Neuronal stem cell (in vitro differentiated cells): ENCODE data around the gene KCND1. TPM values are rescaled to one million over a fixed set of nuclear protein-coding genes. Genes with fewer than 3 reads are reported as not detected.

Source experiments
- DNase-seq: peaks from one replicate; pipeline ENCODE4 v3.0.0-alpha.2; 2013; ENCODE audit warnings: low spot score
- H2AFZ ChIP-seq: one replicate; pipeline ENCODE4 v1.6.1; 2013; ENCODE audit warnings: mild to moderate bottlenecking, low read length, inconsistent platforms
- H2AK5ac ChIP-seq: 2 replicates; pipeline ENCODE4 v1.6.1; 2013; ENCODE audit warnings: low read depth, mild to moderate bottlenecking, inconsistent platforms, low read length, moderate library complexity, mixed read lengths
- H2BK120ac ChIP-seq: 2 replicates; pipeline ENCODE4 v1.6.1; 2013; ENCODE audit warnings: low read depth, mild to moderate bottlenecking, inconsistent platforms, low read length, moderate library complexity, mixed read lengths
- H2BK12ac ChIP-seq: one replicate; pipeline ENCODE4 v1.6.1; 2013; ENCODE audit warnings: low read length, inconsistent platforms
- H2BK15ac ChIP-seq: 2 replicates; pipeline ENCODE4 v1.6.1; 2013; ENCODE audit warnings: mild to moderate bottlenecking, low read length, inconsistent platforms, mixed read lengths
- H2BK5ac ChIP-seq: one replicate; pipeline ENCODE4 v1.6.1; 2013; ENCODE audit warnings: inconsistent platforms, mild to moderate bottlenecking, low read length, moderate library complexity
- H3K14ac ChIP-seq: one replicate; pipeline ENCODE4 v1.6.1; 2013; ENCODE audit warnings: low read length, inconsistent platforms
- H3K18ac ChIP-seq: 2 replicates; pipeline ENCODE4 v1.6.1; 2013; ENCODE audit warnings: low read length, inconsistent platforms
- H3K23ac ChIP-seq: 2 replicates; pipeline ENCODE4 v1.6.1; 2013; ENCODE audit warnings: low read depth, mild to moderate bottlenecking, mixed read lengths, low read length, inconsistent platforms; ENCODE audit not compliant: poor library complexity
- H3K27ac ChIP-seq: replicated peaks from 3 replicates; pipeline ENCODE4 v1.5.1; 2013; ENCODE audit warnings: low read length, inconsistent platforms
- H3K27me3 ChIP-seq, 3 experiments: 2 replicates each; pipeline ENCODE4 v1.6.1; 2013; ENCODE audit warnings: low read length in 3 of 3, mild to moderate bottlenecking in 2 of 3, inconsistent platforms in 1 of 3, low read depth in 1 of 3, mixed read lengths in 1 of 3, moderate library complexity in 1 of 3; ENCODE audit not compliant: control insufficient read depth in 3 of 3, insufficient read depth in 3 of 3
- H3K36me3 ChIP-seq, 2 donors: replicated peaks in 1 of 2; 2 replicates each; pipeline ENCODE4 v1.6.1; 2013; ENCODE audit warnings: low read length in 2 of 2; ENCODE audit not compliant: control insufficient read depth in 2 of 2, insufficient read depth in 2 of 2
- H3K4ac ChIP-seq: 2 replicates; pipeline ENCODE4 v1.6.1; 2013; ENCODE audit warnings: inconsistent platforms, mild to moderate bottlenecking, low read length, moderate library complexity
- H3K4me1 ChIP-seq, 2 donors: 1 replicate in 1 of 2; 2 replicates in 1 of 2; pipeline ENCODE4 v1.6.1; 2013; ENCODE audit warnings: low read length in 2 of 2, low read depth in 1 of 2; ENCODE audit not compliant: control insufficient read depth in 2 of 2, insufficient read depth in 1 of 2
- H3K4me2 ChIP-seq: one replicate; pipeline ENCODE4 v1.6.1; 2013; ENCODE audit warnings: mild to moderate bottlenecking, low read length, inconsistent platforms; ENCODE audit not compliant: insufficient read depth, poor library complexity, severe bottlenecking
- H3K4me3 ChIP-seq, 2 donors: 2 replicates each; pipeline ENCODE4 v1.5.1; 2013; ENCODE audit warnings: low read length in 2 of 2, mild to moderate bottlenecking in 2 of 2, inconsistent platforms in 1 of 2, moderate library complexity in 1 of 2
- H3K79me1 ChIP-seq: one replicate; pipeline ENCODE4 v1.6.1; 2013; ENCODE audit warnings: low read depth, mild to moderate bottlenecking, inconsistent platforms, low read length, moderate library complexity
- H3K9ac ChIP-seq: one replicate; pipeline ENCODE4 v1.6.1; 2013; ENCODE audit warnings: mild to moderate bottlenecking, low read depth, low read length, inconsistent platforms; ENCODE audit not compliant: poor library complexity
- H3K9me3 ChIP-seq, 2 donors: replicated peaks in 1 of 2; 2 replicates each; pipeline versions ENCODE3 to v1.6.1; 2013; ENCODE audit warnings: low read length in 2 of 2, mild to moderate bottlenecking in 2 of 2, inconsistent platforms in 1 of 2, low read depth in 1 of 2, mixed read lengths in 1 of 2, moderate library complexity in 1 of 2; ENCODE audit not compliant: control insufficient read depth in 2 of 2, insufficient read depth in 1 of 2
- H4K8ac ChIP-seq: one replicate; pipeline ENCODE4 v1.6.1; 2013; ENCODE audit warnings: low read depth, mild to moderate bottlenecking, inconsistent platforms, low read length, moderate library complexity
- H4K91ac ChIP-seq: one replicate; pipeline ENCODE4 v1.6.1; 2013; ENCODE audit warnings: low read length, low read depth, mild to moderate bottlenecking, inconsistent platforms; ENCODE audit not compliant: poor library complexity
- WGBS, 2 donors: extraction: QIAGEN DNeasy Blood & Tissue Kit; methylation state at CpG; one replicate each; pipeline ENCODE4 v1.1.7; 2013; ENCODE audit warnings: missing lambda C conversion rate in 2 of 2, mixed read lengths in 1 of 2; ENCODE audit not compliant: insufficient read length in 2 of 2, insufficient replicate concordance in 1 of 2; ENCODE audit errors: extremely low coverage in 2 of 2; 5-methylcytosine and 5-hydroxymethylcytosine counted together
- polyA plus RNA-seq, 2 experiments: library from polyadenylated mRNA; stranded (reverse); fragments of 200-250 nt; gene quantifications; one replicate each; pipeline ENCODE4 v1.2.3, GENCODE V29; 2013

The KCND1 gene
- 2.0 TPM for polyA plus RNA-seq (2013, experiment 1 of 2)
- 1.9 TPM for polyA plus RNA-seq (2013, experiment 2 of 2)

- no peak within 1 kb of the TSS for H2BK120ac ChIP-seq
- no peaks in the 10 kb centered on the region for H3K9me3 ChIP-seq
- no peak within 1 kb of the TSS for H3K27ac ChIP-seq
- H3K4me2 ChIP-seq = peak within 1 kb of the TSS; percentile 69
- no peaks in the 10 kb centered on the region for H3K79me1 ChIP-seq
- no peak for DNase-seq
- no peak within 1 kb of the TSS for H2BK15ac ChIP-seq
- peak within 1 kb of the TSS; percentile 20 for H3K23ac ChIP-seq
- H2BK12ac ChIP-seq = peak within 1 kb of the TSS; percentile 16
- H3K4ac ChIP-seq = no peak within 1 kb of the TSS
- peak within 1 kb of the TSS in 1 of 2 donors; percentile 74 for H3K4me3 ChIP-seq
- no peaks in the 10 kb centered on the region for H3K27me3 ChIP-seq
- no peak within 1 kb of the TSS for H4K8ac ChIP-seq
- WGBS, 2 donors = no CpG with 5 or more reads among the region's 28 CpGs
- no peak within 1 kb of the TSS for H4K91ac ChIP-seq
- no peak within 1 kb of the TSS for H3K14ac ChIP-seq
- H2AFZ ChIP-seq = no peak within 1 kb of the TSS
- no peak within 1 kb of the TSS for H2AK5ac ChIP-seq
- peak within 1 kb of the TSS; percentile 84 for H3K9ac ChIP-seq
- H3K18ac ChIP-seq = peak within 1 kb of the TSS; percentile 80
- H3K4me1 ChIP-seq = peaks cover 0 to 5% of the 10 kb centered on the region in 2 donors
- H3K36me3 ChIP-seq = peaks cover 6 to 25% of the 10 kb centered on the region in 2 donors
- no peak within 1 kb of the TSS for H2BK5ac ChIP-seq
Observed at GRCh38 chrX:48971249-48972219, at the start of gene KCND1. TSS of gene KCND1 (minus strand) at chrX:48971844. CDS start at chrX:48970271, 1,573 bp downstream.

- Histone ChIP-seq H2BK12ac (no peak overlapping the region), H2BK15ac (no peak overlapping the region), H2BK120ac (no peak overlapping the region), H3K9ac (no peak overlapping the region), H4K91ac (no peak overlapping the region), H3K27ac (no peak overlapping the region), H3K4me3 (no peak overlapping the region), H3K79me1 (no peaks in the 10 kb centered on the region), H3K23ac (no peak overlapping the region), H3K14ac (no peak overlapping the region), H2AK5ac (no peak overlapping the region), H3K18ac (no peak overlapping the region), H3K27me3 (no peaks in the 10 kb centered on the region), H3K36me3 (no peaks in the 10 kb centered on the region), H3K4me1 (no peaks in the 10 kb centered on the region), H3K4ac (no peak overlapping the region), H2AFZ (no peak overlapping the region), H4K8ac (no peak overlapping the region), H3K9me3 (no peaks in the 10 kb centered on the region), H3K4me2 (no peak overlapping the region), H2BK5ac (no peak overlapping the region)
- DNase-seq = no peak
- no CpG with 5 or more reads among the region's 7 CpGs for WGBS, 2 donors
Observed at GRCh38 chrX:49019599-49020249, 48.1 kb upstream of the KCND1 start.

- no peak overlapping the region for H3K4me2 ChIP-seq
- no peak overlapping the region for H2BK15ac ChIP-seq
- no peaks in the 10 kb centered on the region for H3K27me3 ChIP-seq
- H3K9ac ChIP-seq = no peak overlapping the region
- H3K9me3 ChIP-seq = no peaks in the 10 kb centered on the region
- no peak overlapping the region for H2BK5ac ChIP-seq
- no peak overlapping the region for H4K8ac ChIP-seq
- no peak overlapping the region for H2BK12ac ChIP-seq
- H3K18ac ChIP-seq = no peak overlapping the region
- H3K4me3 ChIP-seq = no peak overlapping the region
- no peak overlapping the region for H3K14ac ChIP-seq
- no peak overlapping the region for H3K27ac ChIP-seq
- no peaks in the 10 kb centered on the region for H3K4me1 ChIP-seq
- no peak overlapping the region for H2AFZ ChIP-seq
- no peak overlapping the region for H2AK5ac ChIP-seq
- H3K23ac ChIP-seq = no peak overlapping the region
- WGBS, 2 donors = no CpG with 5 or more reads among the region's 2 CpGs
- no peaks in the 10 kb centered on the region for H3K79me1 ChIP-seq
- H4K91ac ChIP-seq = no peak overlapping the region
- no peak for DNase-seq
- H3K4ac ChIP-seq = no peak overlapping the region
- H3K36me3 ChIP-seq = no peaks in the 10 kb centered on the region
- H2BK120ac ChIP-seq = no peak overlapping the region
Observed at GRCh38 chrX:49019050-49019449, 47.4 kb upstream of the KCND1 start.

GRCh38 chrX:49003696-49004095 is 32.1 kb upstream of the KCND1 start:
- Histone ChIP-seq H2BK5ac (no peak overlapping the region), H3K27me3 (no peaks in the 10 kb centered on the region), H2BK15ac (no peak overlapping the region), H3K4me3 (no peak overlapping the region), H3K23ac (no peak overlapping the region), H4K8ac (no peak overlapping the region), H3K27ac (no peak overlapping the region), H4K91ac (no peak overlapping the region), H3K9me3 (no peaks in the 10 kb centered on the region), H2AFZ (no peak overlapping the region), H2BK12ac (no peak overlapping the region), H3K36me3 (peaks cover 2 to 11% of the 10 kb centered on the region in 2 donors), H3K9ac (no peak overlapping the region), H3K4ac (no peak overlapping the region), H2BK120ac (no peak overlapping the region), H3K14ac (no peak overlapping the region), H2AK5ac (no peak overlapping the region), H3K4me2 (no peak overlapping the region), H3K18ac (no peak overlapping the region), H3K4me1 (no peaks in the 10 kb centered on the region), H3K79me1 (peaks cover 4% of the 10 kb centered on the region)
- no CpG with 5 or more reads among the region's 5 CpGs for WGBS, 2 donors
- no peak for DNase-seq
